PC-3 (cell line): ENCODE measurements around the gene PDP2. TPM values are rescaled to one million over a fixed set of nuclear protein-coding genes. Genes with fewer than 3 reads are reported as not detected.
"Not testable (repeated sequence)": the region's sequence is repeated elsewhere in the genome, so short reads cannot be mapped to it uniquely, and the experiment has no call there.

ENCODE experiments used
- ATAC-seq: fragments of 200-7000 bp; cut with Tn5 transposase; 2 replicates; pipeline ENCODE4 v1.9.1; 2020; ENCODE audit warnings: mild to moderate bottlenecking, moderate library complexity
- BruUV-seq: library from RNA; stranded (reverse); fragments of 400-500 nt; replicated peaks from 2 replicates; lab custom pipeline; 2021; lab: Mats Ljungman, UMichigan
- CTCF ChIA-PET: fragments of 300-600 bp; sonication (Branson Sonifier 250); formaldehyde crosslinking; loops from one replicate; lab custom pipeline; 2022; ENCODE audit warnings: antibody characterized with exemption; lab: Charles Lee
- POLR2A ChIA-PET: fragments of 300-600 bp; sonication (Branson Sonifier 250); formaldehyde crosslinking; loops from one replicate; lab custom pipeline; 2022; ENCODE audit warnings: antibody characterized with exemption; ENCODE audit not compliant: unreplicated experiment; lab: Charles Lee
- DNase-seq: peaks from one replicate; pipeline ENCODE4 v3.0.0-alpha.2; 2015
- H2AFZ ChIP-seq: fragments of 300-600 bp; sonication (generic); 2 replicates; pipeline ENCODE4 v1.6.0; 2016; ENCODE audit warnings: antibody characterized with exemption, low read length
- H3F3A ChIP-seq: fragments of 300-600 bp; sonication (generic); one replicate; pipeline ENCODE4 v1.6.0; 2017; ENCODE audit warnings: antibody characterized with exemption, low read length, control low read depth, mild to moderate bottlenecking; ENCODE audit not compliant: unreplicated experiment
- H3K27ac ChIP-seq: fragments of 300-600 bp; sonication (generic); 2 replicates; pipeline ENCODE4 v1.5.1; 2016; ENCODE audit warnings: mild to moderate bottlenecking, low read length
- H3K27me3 ChIP-seq: fragments of 300-600 bp; sonication (generic); 2 replicates; pipeline ENCODE4 v1.6.1; 2016; ENCODE audit warnings: low read length, mixed read lengths
- H3K36me3 ChIP-seq: fragments of 300-600 bp; sonication (generic); 2 replicates; pipeline ENCODE4 v1.6.1; 2016; ENCODE audit warnings: low read depth, mixed run types, low read length, mixed read lengths
- H3K4me1 ChIP-seq: fragments of 300-600 bp; sonication (generic); 2 replicates; pipeline ENCODE4 v1.5.1; 2016; ENCODE audit warnings: low read length; ENCODE audit not compliant: insufficient read depth
- H3K4me2 ChIP-seq: fragments of 300-600 bp; sonication (generic); 2 replicates; pipeline ENCODE4 v1.6.0; 2016; ENCODE audit warnings: low read length
- H3K4me3 ChIP-seq: fragments of 300-600 bp; sonication (generic); 2 replicates; pipeline ENCODE4 v1.5.1; 2016; ENCODE audit warnings: mild to moderate bottlenecking, low read length, mixed read lengths
- H3K79me2 ChIP-seq: fragments of 300-600 bp; sonication (generic); 2 replicates; pipeline ENCODE4 v1.6.1; 2017; ENCODE audit warnings: low read length, mixed read lengths
- H3K9ac ChIP-seq: fragments of 300-600 bp; sonication (generic); 2 replicates; pipeline ENCODE4 v1.6.0; 2016; ENCODE audit warnings: mild to moderate bottlenecking, low read length
- H3K9me2 ChIP-seq: fragments of 300-600 bp; sonication (generic); replicated peaks from 2 replicates; pipeline ENCODE4 v1.6.1; 2016; ENCODE audit warnings: mixed run types, low read length, mixed read lengths
- H3K9me3 ChIP-seq: fragments of 300-600 bp; sonication (generic); 2 replicates; pipeline ENCODE4 v1.6.1; 2016; ENCODE audit warnings: low read length, mixed read lengths
- H4K20me1 ChIP-seq: fragments of 300-600 bp; sonication (generic); 2 replicates; pipeline ENCODE4 v1.6.1; 2016; ENCODE audit warnings: low read length, mixed read lengths
- CTCF ChIP-seq: fragments of 300-600 bp; sonication (generic); conservative IDR thresholded peaks from 2 replicates; pipeline ENCODE4 v1.5.1; 2017; ENCODE audit warnings: antibody characterized with exemption, low read depth, mild to moderate bottlenecking, low read length
- EZH2 ChIP-seq: fragments of 300-600 bp; sonication (generic); IDR thresholded peaks from one replicate; pipeline ENCODE4 v1.6.1; 2017; ENCODE audit warnings: antibody characterized with exemption, mild to moderate bottlenecking, low read length; ENCODE audit not compliant: unreplicated experiment
- EZH2phosphoT487 ChIP-seq: fragments of 300-600 bp; sonication (generic); IDR thresholded peaks from 2 replicates; pipeline ENCODE4 v1.6.1; 2018; ENCODE audit warnings: mild to moderate bottlenecking, antibody characterized with exemption, low read length, borderline replicate concordance
- intact Hi-C: fragments of 100-400 bp; cut with micrococcal nuclease; formaldehyde crosslinking; loops from 2 replicates; pipeline ENCODE4 v1.9.0; 2023
- total RNA-seq: library from RNA; depleted of rRNA; stranded (reverse); fragments of >200 nt; gene quantifications from 2 replicates; pipeline ENCODE4 v1.2.3, GENCODE V29; 2014

The PDP2 gene
- total RNA-seq, 1 experiment from 2014 or later, result 2.8 TPM

GRCh38 chr16:66869424-66869823 lies 10.9 kb upstream of the PDP2 start:
- Histone ChIP-seq H3K27me3 (no peaks in the 10 kb centered on the region), H3K79me2 (no peaks in the 10 kb centered on the region), H3K9me2 (no peaks in the 10 kb centered on the region), H3K4me3 (no peak overlapping the region), H3K9me3 (no peaks in the 10 kb centered on the region), H3K9ac (no peak overlapping the region), H3K4me1 (peaks cover 9% of the 10 kb centered on the region), H3K36me3 (no peaks in the 10 kb centered on the region), H4K20me1 (no peaks in the 10 kb centered on the region), H3K4me2 (no peak overlapping the region), H3K27ac (no peak overlapping the region), H3F3A (no peaks in the 10 kb centered on the region), H2AFZ (no peak overlapping the region)
- POLR2A ChIA-PET, result interaction anchor here (0.6 kb wide), 1 partner anchor 381 kb away, joined by 19 read pairs; no protein-coding TSS in a partner anchor
- ATAC-seq (no peak), DNase-seq (no peak)
- TF ChIP-seq EZH2phosphoT487, result no peak
- TF ChIP-seq CTCF, result no peak
- TF ChIP-seq EZH2, result no peak
- intact Hi-C loops, result loop anchor here (10.0 kb wide), 1 partner anchor 115 kb away; the partner anchor contains the start of gene DYNC1LI2
- BruUV-seq, result no TSS peak
- CTCF ChIA-PET, result no interaction called here

- H3F3A ChIP-seq, H3K9ac ChIP-seq, H3K9me2 ChIP-seq, H3K27ac ChIP-seq, H3K4me1 ChIP-seq, H3K4me3 ChIP-seq, BruUV-seq, H3K79me2 ChIP-seq, POLR2A ChIA-PET, ATAC-seq, H2AFZ ChIP-seq, DNase-seq, H3K36me3 ChIP-seq, H3K4me2 ChIP-seq, H3K9me3 ChIP-seq, intact Hi-C loops, CTCF ChIA-PET, H4K20me1 ChIP-seq, H3K27me3 ChIP-seq: not testable (repeated sequence)
Observed at GRCh38 chr16:66871363-66871762, 9.0 kb upstream of the PDP2 start.

- Histone ChIP-seq H3K36me3 (no peaks in the 10 kb centered on the region), H3F3A (no peaks in the 10 kb centered on the region), H2AFZ (no peak overlapping the region), H3K79me2 (no peaks in the 10 kb centered on the region), H3K27me3 (no peaks in the 10 kb centered on the region), H3K9me3 (no peaks in the 10 kb centered on the region), H3K27ac (no peak overlapping the region), H4K20me1 (no peaks in the 10 kb centered on the region), H3K4me3 (no peak overlapping the region), H3K4me2 (no peak overlapping the region), H3K4me1 (peaks cover 9% of the 10 kb centered on the region), H3K9me2 (no peaks in the 10 kb centered on the region), H3K9ac (no peak overlapping the region)
- CTCF ChIA-PET, result interaction anchor here (1.3 to 1.6 kb wide), 3 partner anchors 10 to 263 kb away, joined by 3 to 14 read pairs (median 8); partner anchors contain the start of gene NAE1
- ATAC-seq (no peak), DNase-seq (no peak)
- no peak for TF ChIP-seq CTCF
- TF ChIP-seq EZH2phosphoT487, result no peak
- TF ChIP-seq EZH2, result no peak
- intact Hi-C loops, result loop anchor here (2.0 kb wide), 2 partner anchors 41 to 267 kb away; partner anchors contain the start of genes CMTM3 and NAE1
- POLR2A ChIA-PET, result no interaction called here
- BruUV-seq, result no TSS peak
Observed at GRCh38 chr16:66871840-66872239, 8.5 kb upstream of the PDP2 start.
